ENCODE data around the gene RUBCN.
"Not testable (repeated sequence)": the region's sequence is repeated elsewhere in the genome, so short reads cannot be mapped to it uniquely, and the experiment has no call there.

The RUBCN gene

GRCh38 chr3:197728487-197728886, 8.2 kb downstream of the RUBCN start:
- no peaks in the 10 kb centered on the region for H3K27me3 ChIP-seq (ENCODE audit: insufficient read depth, low read length)
- no peaks in the 10 kb centered on the region for H3K4me1 ChIP-seq (ENCODE audit: insufficient read depth, low read length)
- no peak overlapping the region for H3K4me3 ChIP-seq (ENCODE audit: low read length)
- no peak overlapping the region for H2AFZ ChIP-seq (ENCODE audit: low read depth, low read length)
- H3K36me3 ChIP-seq (ENCODE audit: insufficient read depth, low read length): no peaks in the 10 kb centered on the region
- H3K9me3 ChIP-seq (ENCODE audit: low read length): no peaks in the 10 kb centered on the region

GRCh38 chr3:197727878-197728277, 8.8 kb downstream of the RUBCN start:
- H2AFZ ChIP-seq (ENCODE audit: low read depth, low read length); H3K4me3 ChIP-seq (ENCODE audit: low read length); H3K36me3 ChIP-seq (ENCODE audit: insufficient read depth, low read length); H3K9me3 ChIP-seq (ENCODE audit: low read length); H3K4me1 ChIP-seq (ENCODE audit: insufficient read depth, low read length); H3K27me3 ChIP-seq (ENCODE audit: insufficient read depth, low read length): not testable (repeated sequence)

GRCh38 chr3:197722734-197723133, 14.0 kb downstream of the RUBCN start:
- H3K9me3 ChIP-seq (ENCODE audit: low read length): peaks cover 4% of the 10 kb centered on the region
- peaks cover 2% of the 10 kb centered on the region for H3K36me3 ChIP-seq (ENCODE audit: insufficient read depth, low read length)
- H3K4me3 ChIP-seq (ENCODE audit: low read length): no peak overlapping the region
- no peaks in the 10 kb centered on the region for H3K4me1 ChIP-seq (ENCODE audit: insufficient read depth, low read length)
- no peak overlapping the region for H2AFZ ChIP-seq (ENCODE audit: low read depth, low read length)
- H3K27me3 ChIP-seq (ENCODE audit: insufficient read depth, low read length): no peaks in the 10 kb centered on the region

- no peaks in the 10 kb centered on the region for H3K27me3 ChIP-seq (ENCODE audit: insufficient read depth, low read length)
- H3K36me3 ChIP-seq (ENCODE audit: insufficient read depth, low read length): peaks cover 5% of the 10 kb centered on the region
- H3K4me1 ChIP-seq (ENCODE audit: insufficient read depth, low read length): no peaks in the 10 kb centered on the region
- H3K9me3 ChIP-seq (ENCODE audit: low read length): peaks cover 4% of the 10 kb centered on the region
- H3K4me3 ChIP-seq (ENCODE audit: low read length): no peak overlapping the region
- H2AFZ ChIP-seq (ENCODE audit: low read depth, low read length): no peak overlapping the region
Measured at GRCh38 chr3:197720694-197721093, 16.0 kb downstream of the RUBCN start.

- H3K27me3 ChIP-seq (ENCODE audit: insufficient read depth, low read length): no peaks in the 10 kb centered on the region
- no peak overlapping the region for H3K4me3 ChIP-seq (ENCODE audit: low read length)
- H3K36me3 ChIP-seq (ENCODE audit: insufficient read depth, low read length): peaks cover 5% of the 10 kb centered on the region
- H3K4me1 ChIP-seq (ENCODE audit: insufficient read depth, low read length): no peaks in the 10 kb centered on the region
- H2AFZ ChIP-seq (ENCODE audit: low read depth, low read length): no peak overlapping the region
- H3K9me3 ChIP-seq (ENCODE audit: low read length): peaks cover 4% of the 10 kb centered on the region
Measured at GRCh38 chr3:197718891-197719290, 17.8 kb downstream of the RUBCN start.

- H3K27me3 ChIP-seq (ENCODE audit: insufficient read depth, low read length): no peaks in the 10 kb centered on the region
- H2AFZ ChIP-seq (ENCODE audit: low read depth, low read length): no peak overlapping the region
Measured at GRCh38 chr3:197714251-197714650, 22.5 kb downstream of the RUBCN start.

GRCh38 chr3:197713477-197713822, 23.3 kb downstream of the RUBCN start:
- Histone ChIP-seq H3K9me3 (ENCODE audit: low read length) (no peaks in the 10 kb centered on the region), H3K4me3 (ENCODE audit: low read length) (no peak overlapping the region), H3K36me3 (ENCODE audit: insufficient read depth, low read length) (peaks cover 5% of the 10 kb centered on the region), H3K4me1 (ENCODE audit: insufficient read depth, low read length) (peaks cover 17% of the 10 kb centered on the region), H2AFZ (ENCODE audit: low read depth, low read length) (no peak overlapping the region), H3K27me3 (ENCODE audit: insufficient read depth, low read length) (no peaks in the 10 kb centered on the region)

More at GRCh38 chr3:197714251-197714650, 22.5 kb downstream of the RUBCN start:
- H3K4me3 ChIP-seq (ENCODE audit: low read length): no peak overlapping the region
- H3K36me3 ChIP-seq (ENCODE audit: insufficient read depth, low read length): peaks cover 5% of the 10 kb centered on the region
- H3K9me3 ChIP-seq (ENCODE audit: low read length): no peaks in the 10 kb centered on the region
- peaks cover 17% of the 10 kb centered on the region for H3K4me1 ChIP-seq (ENCODE audit: insufficient read depth, low read length)

- Histone ChIP-seq H3K36me3 (ENCODE audit: insufficient read depth, low read length) (no peaks in the 10 kb centered on the region), H3K9me3 (ENCODE audit: low read length) (no peaks in the 10 kb centered on the region), H3K4me3 (ENCODE audit: low read length) (peak overlapping the region; percentile 48), H3K4me1 (ENCODE audit: insufficient read depth, low read length) (peaks cover 17% of the 10 kb centered on the region), H3K27me3 (ENCODE audit: insufficient read depth, low read length) (no peaks in the 10 kb centered on the region), H2AFZ (ENCODE audit: low read depth, low read length) (peak overlapping the region; percentile 65)
Measured at GRCh38 chr3:197711973-197712707, 24.6 kb downstream of the RUBCN start.

- H3K36me3 ChIP-seq (ENCODE audit: insufficient read depth, low read length); H2AFZ ChIP-seq (ENCODE audit: low read depth, low read length); H3K27me3 ChIP-seq (ENCODE audit: insufficient read depth, low read length); H3K4me3 ChIP-seq (ENCODE audit: low read length); H3K9me3 ChIP-seq (ENCODE audit: low read length): not testable (repeated sequence)
- H3K4me1 ChIP-seq (ENCODE audit: insufficient read depth, low read length): peaks cover 17% of the 10 kb centered on the region
Measured at GRCh38 chr3:197710965-197711364, 25.7 kb downstream of the RUBCN start.

- Histone ChIP-seq H3K36me3 (ENCODE audit: insufficient read depth, low read length) (peaks cover 10% of the 10 kb centered on the region), H3K9me3 (ENCODE audit: low read length) (no peaks in the 10 kb centered on the region)
Measured at GRCh38 chr3:197709135-197709534, 27.6 kb downstream of the RUBCN start.

GRCh38 chr3:197706658-197707057, 30.0 kb downstream of the RUBCN start:
- H3K9me3 ChIP-seq (ENCODE audit: low read length): no peaks in the 10 kb centered on the region
- no peak overlapping the region for H2AFZ ChIP-seq (ENCODE audit: low read depth, low read length)
- H3K4me1 ChIP-seq (ENCODE audit: insufficient read depth, low read length): peaks cover under 1% of the 10 kb centered on the region

More at GRCh38 chr3:197709135-197709534, 27.6 kb downstream of the RUBCN start:
- Histone ChIP-seq H3K27me3 (ENCODE audit: insufficient read depth, low read length) (no peaks in the 10 kb centered on the region), H3K4me3 (ENCODE audit: low read length) (no peak overlapping the region), H3K4me1 (ENCODE audit: insufficient read depth, low read length) (peaks cover 17% of the 10 kb centered on the region), H2AFZ (ENCODE audit: low read depth, low read length) (no peak overlapping the region)

GRCh38 chr3:197701841-197702240, 34.9 kb downstream of the RUBCN start:
- H3K9me3 ChIP-seq (ENCODE audit: low read length): peaks cover 9% of the 10 kb centered on the region
- H3K36me3 ChIP-seq (ENCODE audit: insufficient read depth, low read length): peaks cover 42% of the 10 kb centered on the region
- no peaks in the 10 kb centered on the region for H3K27me3 ChIP-seq (ENCODE audit: insufficient read depth, low read length)
- no peak overlapping the region for H3K4me3 ChIP-seq (ENCODE audit: low read length)
- no peaks in the 10 kb centered on the region for H3K4me1 ChIP-seq (ENCODE audit: insufficient read depth, low read length)
- H2AFZ ChIP-seq (ENCODE audit: low read depth, low read length): no peak overlapping the region

More at GRCh38 chr3:197706658-197707057, 30.0 kb downstream of the RUBCN start:
- no peaks in the 10 kb centered on the region for H3K27me3 ChIP-seq (ENCODE audit: insufficient read depth, low read length)
- peaks cover 19% of the 10 kb centered on the region for H3K36me3 ChIP-seq (ENCODE audit: insufficient read depth, low read length)
- no peak overlapping the region for H3K4me3 ChIP-seq (ENCODE audit: low read length)

- Histone ChIP-seq H3K27me3 (ENCODE audit: insufficient read depth, low read length) (no peaks in the 10 kb centered on the region), H3K4me1 (ENCODE audit: insufficient read depth, low read length) (no peaks in the 10 kb centered on the region), H2AFZ (ENCODE audit: low read depth, low read length) (no peak overlapping the region), H3K9me3 (ENCODE audit: low read length) (peaks cover 9% of the 10 kb centered on the region), H3K36me3 (ENCODE audit: insufficient read depth, low read length) (peaks cover 54% of the 10 kb centered on the region), H3K4me3 (ENCODE audit: low read length) (no peak overlapping the region)
Measured at GRCh38 chr3:197700095-197700494, 36.6 kb downstream of the RUBCN start.

- peaks cover 59% of the 10 kb centered on the region for H3K36me3 ChIP-seq (ENCODE audit: insufficient read depth, low read length)
- no peaks in the 10 kb centered on the region for H3K27me3 ChIP-seq (ENCODE audit: insufficient read depth, low read length)
Measured at GRCh38 chr3:197697355-197697754, 39.3 kb downstream of the RUBCN start.

More at GRCh38 chr3:197697355-197697754, 39.3 kb downstream of the RUBCN start:
- peaks cover 9% of the 10 kb centered on the region for H3K9me3 ChIP-seq (ENCODE audit: low read length)
- H3K4me1 ChIP-seq (ENCODE audit: insufficient read depth, low read length): no peaks in the 10 kb centered on the region
- no peak overlapping the region for H2AFZ ChIP-seq (ENCODE audit: low read depth, low read length)
- H3K4me3 ChIP-seq (ENCODE audit: low read length): no peak overlapping the region

All from neuron (in vitro differentiated cells).